Panc1 (cell line): Measurements from ENCODE around the gene EARS2.
"Not testable (repeated sequence)": the region's sequence is repeated elsewhere in the genome, so short reads cannot be mapped to it uniquely, and the experiment has no call there.

Experiments used
- CTCF ChIP-seq: fragments of 450-650 bp; IDR thresholded peaks from 2 replicates; pipeline ENCODE4 v1.5.1; 2017; ENCODE audit warnings: mild to moderate bottlenecking
- POLR2AphosphoS5 ChIP-seq: IDR thresholded peaks from 2 replicates; pipeline ENCODE4 v1.6.1; 2012; ENCODE audit warnings: mild to moderate bottlenecking, low read depth, low read length, moderate library complexity
- REST ChIP-seq, 2 experiments: IDR thresholded peaks; 2 replicates each; pipeline ENCODE4 v1.6.1; 2011 to 2012; ENCODE audit warnings: low read depth in 2 of 2, control low read depth in 1 of 2, low read length in 1 of 2, mild to moderate bottlenecking in 1 of 2, moderate library complexity in 1 of 2; ENCODE audit not compliant: insufficient read depth in 1 of 2

- TF ChIP-seq CTCF; REST (IDR thresholded peaks at IDR 0.05; ENCODE audit: insufficient read depth in 1 of 2, low read depth in 2 of 2, low read length in 1 of 2); POLR2AphosphoS5: not testable (repeated sequence)
Measured at GRCh38 chr16:23540817-23541178, 16.4 kb downstream of the EARS2 start.
